DMS79 treated with DMSO at 0.1 percent for 48 hours (cell line): ENCODE data around the gene ZNF133.
"Not testable (repeated sequence)": the region's sequence is repeated elsewhere in the genome, so short reads cannot be mapped to it uniquely, and the experiment has no call there.

Source experiments
- DNase-seq: peaks from one replicate; lab custom pipeline; 2025; lab: John Stamatoyannopoulos, UW

Gene ZNF133

GRCh38 chr20:18287915-18288748 lies at the start of gene ZNF133:
Gene ZNF133 (plus strand): TSS chr20:18288527. CDS start chr20:18305687, 17,160 bp downstream.
- DNase-seq, result peak; percentile 93

- no peak for DNase-seq
Observed at GRCh38 chr20:18240997-18241396, 47.3 kb upstream of the ZNF133 start.

DNA sequence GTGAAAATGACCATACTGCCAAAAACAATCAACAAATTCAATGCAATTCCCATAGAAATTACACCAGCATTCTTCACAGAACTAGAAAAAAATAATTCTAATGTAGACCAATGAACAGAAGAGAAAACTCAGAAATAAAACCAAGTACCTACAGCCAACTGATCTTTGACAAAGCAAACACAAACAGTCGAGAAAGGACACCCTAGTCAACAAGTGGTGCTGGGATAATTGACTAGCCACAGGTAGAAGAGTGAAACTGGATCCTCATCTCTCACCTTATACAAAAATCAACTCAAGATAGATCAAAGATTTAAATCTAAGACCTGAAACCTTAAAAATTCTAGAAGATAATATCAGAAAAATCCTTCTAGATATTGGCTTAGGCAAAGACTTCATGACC lies 44.5 kb upstream of the ZNF133 start:
- DNase-seq, result no peak

DNA sequence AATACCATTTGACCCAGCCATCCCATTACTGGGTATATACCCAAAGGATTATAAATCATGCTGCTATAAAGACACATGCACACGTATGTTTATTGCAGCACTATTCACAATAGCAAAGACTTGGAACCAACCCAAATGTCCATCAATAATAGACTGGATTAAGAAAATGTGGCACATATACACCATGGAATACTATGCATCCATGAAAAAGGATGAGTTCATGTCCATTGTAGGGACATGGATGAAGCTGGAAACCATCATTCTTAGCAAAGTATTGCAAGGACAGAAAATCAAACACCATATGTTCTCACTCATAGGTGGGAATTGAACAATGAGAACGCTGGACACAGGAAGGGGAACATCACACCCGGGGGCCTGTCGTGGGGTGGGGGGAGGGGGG lies 39.8 kb upstream of the ZNF133 start:
- DNase-seq, result not testable (repeated sequence)

GRCh38 chr20:18250217-18250616 lies 38.1 kb upstream of the ZNF133 start:
- no peak for DNase-seq

DNA sequence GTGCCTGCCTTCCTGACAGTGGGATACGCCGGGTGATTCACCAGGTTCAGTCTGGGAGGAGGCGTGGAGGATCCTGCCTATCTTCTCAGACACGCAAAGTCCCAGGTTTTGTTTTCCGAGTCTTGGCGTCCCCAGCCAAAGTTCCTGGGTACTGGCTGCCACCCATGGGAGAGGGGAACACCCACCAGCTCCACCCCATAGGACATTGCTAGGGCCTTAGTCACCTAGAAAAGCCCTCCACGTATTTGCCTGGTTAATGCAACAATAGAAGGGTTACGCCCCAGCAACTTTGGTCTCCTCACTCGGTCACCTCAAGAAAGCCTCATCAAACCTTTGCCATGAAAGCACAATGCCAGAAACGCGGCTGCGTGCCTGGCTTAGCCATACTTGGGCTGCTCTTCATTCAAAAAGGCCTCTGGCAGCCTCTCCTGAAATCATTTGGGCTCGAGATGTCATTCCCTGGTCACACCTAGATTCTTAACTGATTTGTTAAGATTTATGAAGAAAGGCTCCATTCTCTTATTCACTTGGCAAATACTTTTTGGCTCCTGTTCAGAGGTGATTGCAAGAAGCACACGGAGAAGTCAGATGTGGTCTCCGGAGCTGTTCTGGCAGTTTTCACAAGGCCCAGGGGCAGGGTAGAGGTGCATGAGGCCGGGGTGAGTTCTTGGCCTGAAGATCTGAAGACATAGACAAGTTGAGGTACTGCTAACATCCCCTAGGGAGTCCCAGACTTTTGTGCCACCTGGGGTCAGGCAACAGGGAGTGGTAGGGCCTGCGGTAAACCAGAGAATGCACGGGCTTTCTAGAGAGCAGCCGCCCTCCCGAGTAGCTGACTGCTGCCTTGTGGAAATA lies 35.5 kb upstream of the ZNF133 start:
- no peak for DNase-seq

DNA sequence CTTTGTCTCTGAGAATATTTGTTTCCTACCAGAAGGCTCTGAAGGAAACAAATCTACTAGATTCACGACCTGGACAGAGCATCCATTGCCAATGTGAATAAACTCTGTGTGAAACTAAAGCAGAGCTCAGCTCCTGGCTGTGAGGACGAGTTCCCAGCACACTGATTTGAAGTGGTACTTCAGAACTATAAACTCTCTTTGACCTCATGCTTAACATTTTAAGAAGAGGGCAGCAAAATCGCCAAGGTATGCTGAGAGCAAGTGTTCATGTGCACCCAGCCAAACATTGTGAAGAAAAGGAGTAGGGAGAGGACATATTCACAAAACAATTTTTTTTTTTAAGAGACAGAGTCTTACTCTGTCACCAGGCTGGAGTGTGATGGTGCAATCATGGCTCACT lies 33.7 kb upstream of the ZNF133 start:
- peak; percentile 31 for DNase-seq

DNA sequence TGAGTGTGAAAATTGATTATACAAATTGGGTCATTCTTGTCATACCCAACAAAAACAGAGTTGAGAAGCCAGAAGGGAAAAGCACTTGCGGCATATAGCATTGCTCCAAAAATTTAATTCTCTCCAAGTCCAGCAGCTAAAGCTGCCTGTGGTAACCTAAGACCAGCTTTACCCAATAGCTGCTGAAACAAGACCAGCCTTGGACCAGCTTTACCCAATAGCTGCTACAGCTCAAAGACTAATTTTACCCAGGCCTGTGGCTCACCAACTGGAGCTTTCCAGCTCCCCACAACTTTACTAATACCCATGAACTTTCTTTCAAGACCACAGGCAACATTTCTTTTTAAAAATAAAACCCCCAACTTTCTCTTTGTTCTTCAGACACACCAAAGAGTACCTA lies 32.8 kb upstream of the ZNF133 start:
- DNase-seq, result no peak

DNA sequence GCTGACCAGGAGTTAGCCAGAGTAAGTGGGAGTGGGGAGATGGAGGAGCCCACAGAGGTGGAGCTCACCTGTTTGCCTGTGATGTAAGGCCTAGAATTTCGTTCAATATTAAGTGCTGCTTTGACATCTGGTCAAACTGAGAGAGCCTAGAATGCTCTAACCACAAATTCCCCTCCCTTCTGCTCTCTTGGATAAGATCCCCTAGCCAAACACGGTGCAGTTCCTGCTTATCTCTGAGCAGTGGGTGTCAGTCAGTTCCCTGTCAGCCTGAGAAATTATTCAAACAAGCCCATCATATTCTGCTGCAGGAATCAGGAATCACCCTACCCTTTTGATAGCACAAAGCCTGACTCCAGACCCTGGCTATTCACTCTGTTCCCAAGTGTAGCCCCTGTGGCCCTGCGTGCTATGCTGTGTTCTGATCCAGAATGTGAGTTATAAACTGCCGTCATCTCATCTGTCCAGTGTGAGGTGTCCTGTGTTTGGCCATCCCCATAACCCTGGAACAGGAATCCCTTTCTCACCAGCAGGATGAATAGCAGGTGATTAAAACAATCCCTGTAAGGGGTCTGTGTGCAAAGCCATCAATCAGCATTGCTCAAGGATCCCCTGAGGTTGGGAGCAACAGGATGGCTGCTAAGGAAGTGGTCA lies 31.8 kb upstream of the ZNF133 start:
- no peak for DNase-seq

- no peak for DNase-seq
Observed at GRCh38 chr20:18258126-18258860, 30.0 kb upstream of the ZNF133 start.

DNA sequence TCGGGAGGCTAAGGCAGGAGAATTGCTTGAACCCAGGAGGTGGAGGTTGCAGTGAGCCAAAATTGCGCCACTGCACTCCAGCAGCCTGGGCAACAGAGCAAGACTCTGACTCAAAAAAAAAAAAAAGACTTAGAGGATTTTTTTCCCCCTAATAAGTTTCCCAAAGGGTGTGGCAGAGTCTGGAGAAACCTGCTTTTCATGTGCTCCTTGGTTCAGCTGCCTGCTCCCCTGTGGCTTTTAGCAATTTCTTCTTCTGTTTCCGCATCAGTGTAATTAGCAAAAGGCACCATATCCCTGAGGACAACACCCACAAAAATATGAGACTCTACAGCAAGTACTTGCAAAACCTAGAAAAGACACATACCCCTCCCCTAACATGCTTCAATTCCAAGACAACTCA lies 28.6 kb upstream of the ZNF133 start:
- DNase-seq, result no peak

GRCh38 chr20:18263723-18264122 lies 24.6 kb upstream of the ZNF133 start:
- no peak for DNase-seq

- no peak for DNase-seq
Observed at GRCh38 chr20:18265441-18265840, 22.9 kb upstream of the ZNF133 start.

- DNase-seq, result no peak
Observed at GRCh38 chr20:18266282-18266681, 22.0 kb upstream of the ZNF133 start.

DNA sequence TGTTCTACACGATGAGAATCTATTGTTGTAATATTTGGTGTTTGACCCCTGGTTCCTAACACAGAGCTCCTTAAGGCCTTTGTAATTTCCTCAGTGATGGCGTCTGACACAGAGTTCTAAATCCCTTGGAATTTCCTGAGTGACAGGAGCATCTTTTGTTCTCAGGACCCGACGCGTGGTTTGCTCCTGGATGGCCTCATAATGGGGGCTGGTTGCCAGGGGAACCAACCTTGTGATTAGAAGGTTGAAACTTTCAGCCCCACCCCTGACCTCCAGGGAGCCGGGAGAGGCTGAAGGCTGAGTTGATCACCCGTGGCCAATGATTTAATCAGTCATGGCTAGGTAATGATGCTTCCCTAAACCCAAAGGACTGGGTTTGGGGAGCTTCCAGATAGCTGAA lies 20.5 kb upstream of the ZNF133 start:
- DNase-seq, result no peak

DNA sequence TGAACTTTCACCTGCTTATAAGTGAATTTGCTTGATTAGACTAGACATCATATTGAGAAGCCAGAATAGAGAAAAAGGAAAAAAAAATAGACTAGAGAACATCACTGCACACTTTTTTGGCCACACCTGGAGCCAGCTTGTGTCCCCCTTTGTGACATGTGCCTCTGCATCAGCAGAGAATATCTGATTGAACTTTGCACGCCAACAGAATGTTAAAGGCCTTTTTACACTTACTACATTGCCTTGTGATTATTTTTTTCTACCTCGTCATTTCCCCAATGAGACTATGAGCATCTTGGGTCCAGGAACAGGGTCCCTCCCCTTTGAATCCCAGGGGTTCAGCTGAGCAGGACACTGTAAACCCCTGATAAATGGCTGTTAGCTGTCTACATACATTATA lies 17.2 kb upstream of the ZNF133 start:
- DNase-seq, result no peak

DNA sequence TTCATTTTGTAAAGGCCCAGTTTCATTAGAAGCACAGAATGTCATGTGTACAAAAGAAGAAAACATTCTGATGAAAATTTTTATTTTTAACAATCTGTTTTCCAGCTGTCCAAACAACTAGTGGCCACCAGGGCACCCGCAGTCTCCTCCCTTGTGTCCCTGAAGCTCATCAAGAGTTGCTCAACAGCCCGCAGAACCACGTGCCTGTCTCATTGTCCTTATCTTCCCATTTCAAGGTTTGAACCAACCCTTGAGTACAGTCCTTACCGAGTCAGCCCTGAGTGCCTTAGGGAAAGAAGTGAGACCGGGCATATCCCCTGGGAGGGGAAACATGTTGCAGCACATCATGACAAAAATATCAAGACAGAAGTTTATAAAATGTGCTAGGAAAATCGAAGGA lies 15.9 kb upstream of the ZNF133 start:
- no peak for DNase-seq

- no peak for DNase-seq
Observed at GRCh38 chr20:18273738-18274137, 14.6 kb upstream of the ZNF133 start.

DNA sequence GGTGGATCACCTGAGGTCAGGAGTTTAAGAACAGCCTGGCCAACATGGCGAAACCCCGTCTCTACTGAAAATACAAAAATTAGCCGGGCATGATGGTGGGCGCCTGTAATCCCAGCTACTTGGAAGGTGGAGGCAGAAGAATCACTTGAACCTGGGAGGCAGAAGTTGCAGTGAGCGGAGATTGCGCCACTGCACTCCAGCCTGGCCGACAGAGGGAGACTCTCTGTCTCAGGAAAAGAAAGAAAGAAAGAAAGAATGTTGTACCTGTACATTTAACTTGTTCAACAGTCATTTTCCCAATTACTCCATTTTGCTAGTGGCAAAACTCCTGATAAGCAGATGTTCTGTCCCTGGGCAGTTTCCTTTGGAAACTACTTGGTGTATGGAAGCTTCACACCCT lies 12.4 kb upstream of the ZNF133 start:
- DNase-seq, result not testable (repeated sequence)

DNA sequence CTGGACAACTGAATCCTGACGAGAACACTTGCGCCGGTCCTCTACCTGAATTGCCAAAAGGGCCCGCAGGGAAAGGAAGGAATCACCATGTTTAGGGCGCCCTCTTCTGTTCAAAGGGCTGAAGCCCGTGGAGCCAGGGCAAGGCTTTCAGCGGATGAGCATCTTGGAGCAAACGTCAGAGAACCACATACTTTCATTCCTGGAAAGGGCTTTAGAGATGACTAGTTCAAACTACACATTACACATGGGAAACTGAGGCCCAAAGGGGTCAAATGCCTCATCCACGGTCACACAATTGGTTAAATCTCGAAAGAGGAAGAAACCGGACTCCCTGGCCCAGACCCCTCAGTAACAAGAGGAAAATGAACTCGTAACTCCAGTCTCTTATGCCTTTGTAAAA lies 11.5 kb upstream of the ZNF133 start:
- DNase-seq, result peak; percentile 69

DNA sequence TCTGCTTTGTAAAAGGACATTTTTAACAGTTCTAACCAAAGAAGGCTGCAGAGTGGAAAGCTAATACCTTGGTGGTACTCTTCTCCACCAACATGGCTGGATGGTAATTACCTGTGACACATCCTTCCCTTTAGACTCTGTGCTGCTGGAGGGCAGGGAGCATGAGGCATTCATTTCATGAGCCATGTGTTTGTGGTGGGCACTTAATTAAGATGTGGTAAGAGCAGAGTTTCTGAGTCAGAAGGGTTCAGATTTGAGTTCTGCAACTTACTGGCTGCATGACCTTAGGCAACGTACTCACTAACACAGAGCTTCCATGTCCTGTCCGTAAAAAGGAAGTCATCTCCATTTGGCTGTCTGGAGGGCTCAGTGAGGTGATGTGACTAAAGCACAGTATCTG lies 9.1 kb upstream of the ZNF133 start:
- no peak for DNase-seq
